ENCODE measurements around the gene RNF13. TPM values are rescaled to one million over a fixed set of nuclear protein-coding genes. Genes with fewer than 3 reads are reported as not detected.

RNF13 gene
- total and polyA plus RNA-seq, 8 donors: 18.1 to 51.9 (median 35.3) TPM

GRCh38 chr3:149895769-149896168, 82.8 kb downstream of the RNF13 start:
- Histone ChIP-seq H3K27me3 (no peaks in the 10 kb centered on the region), H3K9me3 (no peaks in the 10 kb centered on the region), H3K4me3 (no peak overlapping the region), H3K4me1 (no peaks in the 10 kb centered on the region), H3K36me3 (no peaks in the 10 kb centered on the region), H3K27ac (no peak overlapping the region)
- no peak for FAIRE-seq
- no peak for DNase-seq
- ATAC-seq: peak in 1 of 4 donors; percentile 21
- no peak for TF ChIP-seq CTCF (IDR thresholded peaks at IDR 0.05)
- 61 to 64% methylated on average over 2 of the region's 2 CpGs for WGBS, 2 donors
- intact Hi-C loops (cut with DNase I): no loop called here

- Histone ChIP-seq H3K27ac (no peak overlapping the region), H3K9me3 (no peaks in the 10 kb centered on the region), H3K36me3 (no peaks in the 10 kb centered on the region), H3K4me3 (no peak overlapping the region), H3K27me3 (no peaks in the 10 kb centered on the region), H3K4me1 (no peaks in the 10 kb centered on the region)
- intact Hi-C loops (cut with DNase I): no loop called here
- no peak for TF ChIP-seq CTCF (IDR thresholded peaks at IDR 0.05)
- ATAC-seq (no peak), DNase-seq (no peak), FAIRE-seq (no peak)
- WGBS, 2 donors: 90 to 91% methylated on average over 2 of the region's 2 CpGs
Observed at GRCh38 chr3:149898771-149899170, 85.8 kb downstream of the RNF13 start.

GRCh38 chr3:149900322-149900721, 87.3 kb downstream of the RNF13 start:
- no peak for TF ChIP-seq CTCF (IDR thresholded peaks at IDR 0.05)
- H3K4me3 ChIP-seq: no peak overlapping the region
- H3K4me1 ChIP-seq: no peaks in the 10 kb centered on the region
- no peak for FAIRE-seq
- H3K27me3 ChIP-seq: no peaks in the 10 kb centered on the region
- no peak for DNase-seq
- intact Hi-C loops (cut with DNase I): no loop called here
- ATAC-seq: no peak
- no peaks in the 10 kb centered on the region for H3K9me3 ChIP-seq
- H3K36me3 ChIP-seq: no peaks in the 10 kb centered on the region
- H3K27ac ChIP-seq: no peak overlapping the region

GRCh38 chr3:149901770-149902169, 88.8 kb downstream of the RNF13 start:
- H3K27me3 ChIP-seq: no peaks in the 10 kb centered on the region
- FAIRE-seq: no peak
- H3K27ac ChIP-seq: no peak overlapping the region
- H3K9me3 ChIP-seq: no peaks in the 10 kb centered on the region
- no peak overlapping the region for H3K4me3 ChIP-seq
- intact Hi-C loops (cut with DNase I): no loop called here
- ATAC-seq: no peak
- no peaks in the 10 kb centered on the region for H3K4me1 ChIP-seq
- DNase-seq: no peak
- TF ChIP-seq CTCF (IDR thresholded peaks at IDR 0.05): no peak
- H3K36me3 ChIP-seq: no peaks in the 10 kb centered on the region

GRCh38 chr3:149902498-149903139, 89.6 kb downstream of the RNF13 start:
- DNase-seq: no peak
- H3K27me3 ChIP-seq: no peaks in the 10 kb centered on the region
- H3K9me3 ChIP-seq: no peaks in the 10 kb centered on the region
- no peaks in the 10 kb centered on the region for H3K36me3 ChIP-seq
- TF ChIP-seq CTCF (IDR thresholded peaks at IDR 0.05): no peak
- H3K4me3 ChIP-seq: no peak overlapping the region
- no peak for FAIRE-seq
- 84 to 91% methylated on average over 3 of the region's 3 CpGs for WGBS, 2 donors
- intact Hi-C loops (cut with DNase I): no loop called here
- no peaks in the 10 kb centered on the region for H3K4me1 ChIP-seq
- no peak overlapping the region for H3K27ac ChIP-seq
- ATAC-seq: no peak

Measured in pancreas (tissue), 10 donors.